ENCODE data around the gene FBLN7.

DNA sequence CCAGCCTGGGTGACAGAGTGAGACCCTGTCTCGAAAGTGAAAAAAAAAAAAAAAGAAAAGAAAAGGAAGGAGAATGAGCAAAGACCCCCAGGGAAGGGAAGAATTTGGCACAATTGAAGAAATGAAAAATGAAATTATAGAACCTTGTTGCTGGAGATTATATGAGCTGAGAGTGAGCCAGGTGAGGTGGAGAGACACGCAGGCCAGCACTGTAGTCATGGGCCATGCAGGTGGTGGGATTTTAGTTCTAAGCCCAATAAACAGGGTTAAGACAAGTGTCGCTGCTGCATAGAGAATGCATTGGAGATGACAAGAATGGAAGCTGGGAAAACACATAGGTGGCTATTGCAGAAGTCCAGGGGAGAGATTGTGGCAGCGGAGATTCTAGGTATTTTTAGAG is 32.3 kb downstream of the FBLN7 start:
- TF ChIP-seq POLR2A (IDR thresholded peaks at IDR 0.05) = no peak
- TF ChIP-seq, protein P1, sequence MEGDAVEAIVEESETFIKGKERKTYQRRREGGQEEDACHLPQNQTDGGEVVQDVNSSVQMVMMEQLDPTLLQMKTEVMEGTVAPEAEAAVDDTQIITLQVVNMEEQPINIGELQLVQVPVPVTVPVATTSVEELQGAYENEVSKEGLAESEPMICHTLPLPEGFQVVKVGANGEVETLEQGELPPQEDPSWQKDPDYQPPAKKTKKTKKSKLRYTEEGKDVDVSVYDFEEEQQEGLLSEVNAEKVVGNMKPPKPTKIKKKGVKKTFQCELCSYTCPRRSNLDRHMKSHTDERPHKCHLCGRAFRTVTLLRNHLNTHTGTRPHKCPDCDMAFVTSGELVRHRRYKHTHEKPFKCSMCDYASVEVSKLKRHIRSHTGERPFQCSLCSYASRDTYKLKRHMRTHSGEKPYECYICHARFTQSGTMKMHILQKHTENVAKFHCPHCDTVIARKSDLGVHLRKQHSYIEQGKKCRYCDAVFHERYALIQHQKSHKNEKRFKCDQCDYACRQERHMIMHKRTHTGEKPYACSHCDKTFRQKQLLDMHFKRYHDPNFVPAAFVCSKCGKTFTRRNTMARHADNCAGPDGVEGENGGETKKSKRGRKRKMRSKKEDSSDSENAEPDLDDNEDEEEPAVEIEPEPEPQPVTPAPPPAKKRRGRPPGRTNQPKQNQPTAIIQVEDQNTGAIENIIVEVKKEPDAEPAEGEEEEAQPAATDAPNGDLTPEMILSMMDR (IDR thresholded peaks at IDR 0.05) = no peak

Measured in right lobe of liver (tissue), 4 donors.